OCI-LY3 (cell line): ENCODE data around the gene OR7C1.

ENCODE experiments used
- H2AFZ ChIP-seq: fragments of 200-600, 300-600 bp; shearing (Covaris generic); 2 replicates; pipeline ENCODE4 v1.6.0; 2014; ENCODE audit warnings: antibody characterized with exemption, low read depth, low read length
- H3K27ac ChIP-seq: fragments of 200-600, 300-600 bp; sonication (generic); 2 replicates; pipeline ENCODE4 v1.5.1; 2014; ENCODE audit warnings: mild to moderate bottlenecking, low read length, moderate library complexity, mixed read lengths
- H3K27me3 ChIP-seq: fragments of 200-600, 300-600 bp; sonication (generic); 2 replicates; pipeline ENCODE4 v1.6.1; 2014; ENCODE audit warnings: low read depth, low read length, mixed read lengths
- H3K36me3 ChIP-seq: fragments of 200-600, 300-600 bp; sonication (generic); replicated peaks from 2 replicates; pipeline ENCODE3; 2014; ENCODE audit warnings: low read depth, low read length, mixed read lengths
- H3K4me1 ChIP-seq: fragments of 300-600, 200-600 bp; sonication (generic); 2 replicates; pipeline ENCODE4 v1.6.1; 2014; ENCODE audit warnings: low read length, mixed read lengths
- H3K4me2 ChIP-seq: fragments of 200-600, 300-600 bp; sonication (generic); 2 replicates; pipeline ENCODE4 v1.6.1; 2014; ENCODE audit warnings: low read length, mixed read lengths
- H3K4me3 ChIP-seq: fragments of 300-600, 200-600 bp; sonication (generic); 2 replicates; pipeline ENCODE4 v1.5.1; 2014; ENCODE audit warnings: antibody characterized with exemption, mild to moderate bottlenecking, low read length, moderate library complexity
- H3K79me2 ChIP-seq: fragments of 300-600, 200-600 bp; shearing (Covaris generic); 2 replicates; pipeline ENCODE4 v1.6.1; 2014; ENCODE audit warnings: mild to moderate bottlenecking, low read length, mixed read lengths
- H3K9ac ChIP-seq: fragments of 300-600, 200-600 bp; shearing (Covaris generic); 2 replicates; pipeline ENCODE4 v1.6.0; 2014; ENCODE audit warnings: mild to moderate bottlenecking, low read length, moderate library complexity
- H3K9me3 ChIP-seq: fragments of 200-600, 300-600 bp; shearing (Covaris generic); 2 replicates; pipeline ENCODE4 v1.6.1; 2014; ENCODE audit warnings: low read length, mixed read lengths; ENCODE audit not compliant: insufficient read depth
- H4K20me1 ChIP-seq: fragments of 200-600, 300-600 bp; sonication (generic); 2 replicates; pipeline ENCODE4 v1.6.1; 2016; ENCODE audit warnings: low read length, mixed read lengths; ENCODE audit not compliant: insufficient read depth
- EZH2phosphoT487 ChIP-seq: fragments of 200-600 bp; shearing (Covaris generic); IDR thresholded peaks from 2 replicates; pipeline ENCODE4 v1.6.1; 2018; ENCODE audit warnings: antibody characterized with exemption, mixed run types, low read depth
- TF ChIP-seq, protein P1 (sequence below): fragments of 200-600, 300-600 bp; sonication (generic); IDR thresholded peaks from 2 replicates; pipeline ENCODE4 v1.5.1; 2014; ENCODE audit warnings: antibody characterized with exemption, low read length, low read depth

Gene OR7C1

DNA sequence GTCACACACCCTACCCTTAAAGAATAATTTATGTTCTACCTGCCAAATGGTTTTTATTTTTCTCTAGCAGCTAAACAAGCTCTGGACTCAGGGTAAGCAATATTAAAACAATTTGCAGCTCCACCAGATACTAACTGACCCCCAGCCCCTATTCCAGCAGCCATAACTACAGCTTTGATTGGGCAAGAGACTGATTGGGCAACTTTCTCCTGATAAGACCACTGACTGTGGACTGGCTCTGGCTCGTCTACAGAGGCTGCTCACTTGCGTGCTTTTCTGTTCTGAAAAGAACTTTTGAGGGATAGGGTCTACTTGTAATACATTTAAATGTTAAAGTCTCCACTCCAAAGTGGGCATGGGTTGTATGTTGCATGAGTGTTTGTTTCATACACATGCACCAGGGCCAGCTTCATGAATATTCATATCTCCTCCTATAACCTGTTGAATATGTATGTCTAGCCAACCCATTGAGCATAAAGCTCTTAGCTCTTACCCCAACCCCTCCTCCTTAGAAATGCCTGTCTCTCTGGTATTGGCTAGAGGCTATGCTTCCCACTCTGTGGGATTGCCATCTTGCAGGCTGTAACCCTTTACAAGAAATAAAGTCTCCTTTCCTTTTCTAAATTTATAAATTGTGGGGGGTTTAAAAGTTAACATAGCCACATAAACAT lies 19.9 kb downstream of the OR7C1 start:
- no peaks in the 10 kb centered on the region for H3K36me3 ChIP-seq
- H3K4me3 ChIP-seq: no peak overlapping the region
- no peaks in the 10 kb centered on the region for H3K9me3 ChIP-seq
- no peaks in the 10 kb centered on the region for H4K20me1 ChIP-seq
- TF ChIP-seq, protein P1, sequence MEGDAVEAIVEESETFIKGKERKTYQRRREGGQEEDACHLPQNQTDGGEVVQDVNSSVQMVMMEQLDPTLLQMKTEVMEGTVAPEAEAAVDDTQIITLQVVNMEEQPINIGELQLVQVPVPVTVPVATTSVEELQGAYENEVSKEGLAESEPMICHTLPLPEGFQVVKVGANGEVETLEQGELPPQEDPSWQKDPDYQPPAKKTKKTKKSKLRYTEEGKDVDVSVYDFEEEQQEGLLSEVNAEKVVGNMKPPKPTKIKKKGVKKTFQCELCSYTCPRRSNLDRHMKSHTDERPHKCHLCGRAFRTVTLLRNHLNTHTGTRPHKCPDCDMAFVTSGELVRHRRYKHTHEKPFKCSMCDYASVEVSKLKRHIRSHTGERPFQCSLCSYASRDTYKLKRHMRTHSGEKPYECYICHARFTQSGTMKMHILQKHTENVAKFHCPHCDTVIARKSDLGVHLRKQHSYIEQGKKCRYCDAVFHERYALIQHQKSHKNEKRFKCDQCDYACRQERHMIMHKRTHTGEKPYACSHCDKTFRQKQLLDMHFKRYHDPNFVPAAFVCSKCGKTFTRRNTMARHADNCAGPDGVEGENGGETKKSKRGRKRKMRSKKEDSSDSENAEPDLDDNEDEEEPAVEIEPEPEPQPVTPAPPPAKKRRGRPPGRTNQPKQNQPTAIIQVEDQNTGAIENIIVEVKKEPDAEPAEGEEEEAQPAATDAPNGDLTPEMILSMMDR: no peak
- no peak for TF ChIP-seq EZH2phosphoT487
- H3K27me3 ChIP-seq: 0 out of 2 replicates have a peak, but pooled peaks cover 4% of the 10 kb centered on the region
- H3K9ac ChIP-seq: no peak overlapping the region
- no peaks in the 10 kb centered on the region for H3K4me1 ChIP-seq
- H3K79me2 ChIP-seq: no peaks in the 10 kb centered on the region
- H3K27ac ChIP-seq: no peak overlapping the region
- H2AFZ ChIP-seq: no peak overlapping the region
- H3K4me2 ChIP-seq: no peak overlapping the region

DNA sequence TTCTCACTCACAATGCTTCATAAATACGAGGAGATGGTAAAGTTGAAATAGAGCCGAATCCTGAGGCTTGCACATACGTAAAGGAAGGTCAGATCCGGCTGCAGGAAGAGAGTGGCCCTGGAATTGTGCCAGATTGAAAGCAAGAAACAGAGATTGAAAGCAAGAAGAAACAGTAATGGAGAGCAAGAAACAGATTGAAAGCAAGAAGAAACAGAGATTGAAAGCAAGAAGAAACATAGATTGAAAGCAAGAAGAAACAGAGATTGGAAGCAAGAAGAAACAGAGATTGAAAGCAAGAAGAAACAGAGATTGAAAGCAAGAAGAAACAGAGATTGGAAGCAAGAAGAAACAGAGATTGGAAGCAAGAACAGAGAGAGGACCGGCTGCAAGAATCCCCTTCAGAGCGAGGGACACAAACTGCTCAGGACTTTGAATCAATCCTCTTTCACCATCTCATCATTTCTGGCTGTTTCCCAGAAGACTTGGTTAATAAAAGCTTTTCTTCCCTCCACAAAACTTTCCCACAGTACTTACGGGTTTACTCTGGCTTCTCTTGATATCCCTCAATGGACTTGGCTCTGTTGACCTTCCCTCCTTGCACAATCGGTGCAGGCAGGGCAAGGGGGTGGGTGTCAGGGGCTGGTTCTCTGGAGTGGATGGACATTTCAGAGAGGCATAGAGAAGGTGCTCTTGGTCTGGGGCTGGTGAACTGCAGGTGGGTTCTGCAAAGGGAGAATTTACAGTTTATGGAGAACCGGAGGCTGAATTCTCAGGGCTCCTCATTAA lies 25.5 kb downstream of the OR7C1 start:
- Histone ChIP-seq H3K4me2 (no peak overlapping the region), H3K9me3 (no peaks in the 10 kb centered on the region), H3K36me3 (no peaks in the 10 kb centered on the region), H3K79me2 (no peaks in the 10 kb centered on the region), H3K9ac (no peak overlapping the region), H4K20me1 (no peaks in the 10 kb centered on the region), H3K27ac (no peak overlapping the region), H3K4me3 (no peak overlapping the region), H2AFZ (no peak overlapping the region), H3K27me3 (0 out of 2 replicates have a peak, but pooled peaks cover 9% of the 10 kb centered on the region), H3K4me1 (no peaks in the 10 kb centered on the region)
- TF ChIP-seq, protein P1: no peak
- TF ChIP-seq EZH2phosphoT487: no peak

DNA sequence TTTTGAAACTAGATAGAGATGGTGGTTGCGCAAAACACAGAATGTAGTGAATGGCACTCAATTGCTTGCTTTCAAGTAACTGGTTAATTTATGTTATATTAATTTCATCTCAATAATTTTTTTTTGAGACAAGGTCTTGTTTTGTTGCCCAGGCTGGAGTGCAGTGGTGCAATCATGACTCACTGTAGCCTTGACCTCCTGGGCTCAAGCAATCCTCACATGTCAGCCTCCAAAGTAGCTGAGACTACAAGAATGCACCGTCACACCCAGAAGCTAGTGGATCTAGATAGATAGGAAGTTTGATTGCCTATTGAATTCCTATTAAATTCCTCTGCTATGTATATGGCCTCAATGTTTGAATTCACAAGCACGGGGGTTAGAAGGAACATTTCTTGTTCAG lies 30.2 kb downstream of the OR7C1 start:
- Histone ChIP-seq H3K79me2 (no peaks in the 10 kb centered on the region), H3K4me1 (no peaks in the 10 kb centered on the region), H3K36me3 (no peaks in the 10 kb centered on the region), H3K27ac (no peak overlapping the region), H4K20me1 (no peaks in the 10 kb centered on the region), H2AFZ (no peak overlapping the region), H3K4me2 (no peak overlapping the region), H3K4me3 (no peak overlapping the region), H3K9me3 (no peaks in the 10 kb centered on the region), H3K27me3 (peaks cover 9% of the 10 kb centered on the region; the same call in 1 of the 2 replicates), H3K9ac (no peak overlapping the region)
- TF ChIP-seq, protein P1: no peak
- TF ChIP-seq EZH2phosphoT487: no peak

DNA sequence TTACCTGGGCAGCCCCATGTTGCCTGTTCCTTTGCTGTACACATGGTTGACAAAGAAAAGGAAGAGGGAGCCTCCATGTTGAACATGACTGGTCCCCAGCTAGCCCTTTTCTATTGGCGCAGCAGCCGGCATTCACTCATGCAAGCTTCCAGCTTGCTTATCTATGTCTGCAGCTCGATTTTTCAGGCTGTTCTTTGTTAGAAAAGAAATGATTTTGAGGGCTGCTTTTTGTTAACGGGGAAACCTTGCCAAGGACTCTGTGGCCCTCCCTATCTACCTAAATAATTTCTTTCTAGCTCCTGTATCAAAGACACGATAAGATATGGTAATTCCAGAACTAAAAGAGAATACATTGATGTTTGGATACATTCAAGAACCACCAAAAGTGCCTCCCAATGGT lies 36.2 kb downstream of the OR7C1 start:
- TF ChIP-seq EZH2phosphoT487: no peak
- TF ChIP-seq, protein P1: no peak

More for the DNA sequence above, 36.2 kb downstream of the OR7C1 start:
- no peak overlapping the region for H3K4me2 ChIP-seq
- H4K20me1 ChIP-seq: no peaks in the 10 kb centered on the region
- H2AFZ ChIP-seq: no peak overlapping the region
- H3K36me3 ChIP-seq: no peaks in the 10 kb centered on the region
- no peak overlapping the region for H3K4me3 ChIP-seq
- H3K9me3 ChIP-seq: no peaks in the 10 kb centered on the region
- no peak overlapping the region for H3K9ac ChIP-seq
- H3K27me3 ChIP-seq: peaks cover 21% of the 10 kb centered on the region
- no peak overlapping the region for H3K27ac ChIP-seq
- no peaks in the 10 kb centered on the region for H3K79me2 ChIP-seq
- H3K4me1 ChIP-seq: no peaks in the 10 kb centered on the region
